HG03103 (cell line): ENCODE results near the gene MUC12.
"Not testable (repeated sequence)": the region's sequence is repeated elsewhere in the genome, so short reads cannot be mapped to it uniquely, and the experiment has no call there.

ENCODE experiments used
- ATAC-seq: cut with Tn5 transposase; IDR thresholded peaks from one replicate; pipeline ENCODE4 v1.9.1; 2021; ENCODE audit warnings: low read depth; ENCODE audit not compliant: unreplicated experiment

MUC12 gene

DNA sequence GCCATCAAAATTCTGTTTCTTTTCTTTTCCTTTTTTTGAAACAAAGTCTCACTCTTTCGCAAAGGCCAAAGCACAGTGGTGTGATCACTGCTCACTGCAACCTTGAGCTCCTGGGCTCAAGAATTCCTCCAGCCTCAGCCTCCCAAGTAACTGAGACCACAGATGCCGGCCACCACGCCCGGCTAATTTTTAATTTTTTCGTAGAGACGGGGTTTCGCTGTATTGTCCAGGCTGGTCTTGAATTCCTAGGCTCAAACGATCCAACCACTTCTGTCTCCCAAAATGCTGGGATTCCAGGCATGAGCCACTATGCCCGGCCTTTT, 90.2 kb downstream of the MUC12 start:
- ATAC-seq, result no peak

DNA sequence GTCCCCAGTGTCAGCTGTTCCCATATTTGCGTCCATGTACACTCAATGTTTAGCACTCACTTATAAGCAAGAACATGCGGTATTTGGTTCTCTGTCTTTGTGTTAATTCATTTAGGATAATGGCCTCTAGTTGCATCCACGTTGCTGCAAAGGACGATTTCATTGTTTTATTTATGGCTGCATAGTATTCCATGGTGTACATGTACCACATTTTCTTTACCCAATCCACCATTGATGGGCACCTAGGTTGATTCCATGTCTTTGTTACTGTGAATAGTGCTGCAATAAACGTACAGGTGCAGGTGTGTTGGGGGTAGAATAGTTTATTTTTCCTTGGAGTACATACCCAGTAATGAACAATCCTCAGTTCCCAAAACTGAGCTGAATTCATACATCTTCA, 91.6 kb downstream of the MUC12 start:
- no peak for ATAC-seq

DNA sequence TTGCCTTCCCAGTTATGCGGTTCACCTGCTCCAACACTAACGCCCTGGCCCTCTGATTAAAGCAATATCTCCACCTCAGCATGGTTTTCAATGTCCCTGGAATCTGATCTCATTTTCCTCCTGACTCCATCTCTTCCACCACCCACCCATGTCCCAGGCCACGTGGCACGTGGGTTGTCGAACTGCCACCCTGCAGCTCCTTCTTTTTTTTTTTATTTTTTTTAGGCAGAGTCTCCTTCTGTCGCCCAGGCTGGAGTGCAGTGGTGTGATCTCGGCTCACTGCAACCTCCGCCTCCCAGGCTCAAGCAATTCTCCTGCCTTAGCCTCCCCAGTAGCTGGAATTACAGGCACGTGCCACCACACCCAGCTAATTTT, 94.8 kb downstream of the MUC12 start:
- not testable (repeated sequence) for ATAC-seq

GRCh38 chr7:101065162-101065561, 95.8 kb downstream of the MUC12 start:
- not testable (repeated sequence) for ATAC-seq

- no peak for ATAC-seq
These were observed 96.9 kb downstream of the MUC12 start for GRCh38 chr7:101066141-101066832.

DNA sequence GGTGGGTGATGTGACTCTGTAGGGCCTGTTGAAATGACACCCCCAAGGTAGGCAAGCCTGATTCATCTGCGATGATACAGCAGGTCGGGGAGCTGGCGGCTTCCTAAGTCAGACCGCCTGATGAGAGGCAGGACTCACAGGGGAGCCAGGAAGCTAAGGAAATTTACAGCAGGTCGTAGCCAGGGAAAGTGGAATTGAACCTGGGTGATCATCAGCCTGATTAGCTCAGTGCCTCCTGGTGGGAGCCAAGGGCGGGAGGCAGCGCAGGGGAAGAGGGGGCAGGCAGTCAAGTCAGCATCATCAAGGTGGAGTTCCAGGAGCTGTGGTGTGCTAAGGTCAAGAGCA, 97.4 kb downstream of the MUC12 start:
- no peak for ATAC-seq

DNA sequence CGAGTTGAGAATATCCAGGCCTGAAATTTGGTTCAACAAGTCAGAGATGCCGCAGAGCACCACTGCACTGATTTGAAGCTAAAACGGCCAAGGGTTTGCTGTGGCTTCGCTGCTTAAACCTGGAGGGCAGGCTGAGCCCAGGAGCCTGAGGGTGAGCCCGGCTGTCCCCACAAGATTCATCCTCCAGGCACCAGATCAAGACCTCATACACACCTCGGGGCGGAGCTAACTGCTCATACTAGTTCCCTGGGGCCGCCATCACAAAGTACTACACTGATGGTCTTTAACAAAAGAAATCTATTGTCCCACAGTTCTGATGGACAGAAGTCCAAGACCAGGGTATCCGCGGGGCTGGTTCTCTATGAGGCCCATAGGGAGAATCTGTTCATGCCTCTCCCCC, 99.0 kb downstream of the MUC12 start:
- ATAC-seq, result no peak
